GM18505 (cell line): Measurements from ENCODE around the gene CRYAA.
"Not testable (repeated sequence)": the region's sequence is repeated elsewhere in the genome, so short reads cannot be mapped to it uniquely, and the experiment has no call there.

Experiments
- ATAC-seq: cut with Tn5 transposase; IDR thresholded peaks from one replicate; pipeline ENCODE4 v1.9.1; 2021; ENCODE audit not compliant: unreplicated experiment
- POLR2A ChIP-seq: IDR thresholded peaks from 4 replicates; pipeline ENCODE4 v1.6.1; 2011; ENCODE audit warnings: borderline replicate concordance; ENCODE audit not compliant: insufficient read depth, insufficient read length; ENCODE audit errors: extremely low read depth

Gene CRYAA

DNA sequence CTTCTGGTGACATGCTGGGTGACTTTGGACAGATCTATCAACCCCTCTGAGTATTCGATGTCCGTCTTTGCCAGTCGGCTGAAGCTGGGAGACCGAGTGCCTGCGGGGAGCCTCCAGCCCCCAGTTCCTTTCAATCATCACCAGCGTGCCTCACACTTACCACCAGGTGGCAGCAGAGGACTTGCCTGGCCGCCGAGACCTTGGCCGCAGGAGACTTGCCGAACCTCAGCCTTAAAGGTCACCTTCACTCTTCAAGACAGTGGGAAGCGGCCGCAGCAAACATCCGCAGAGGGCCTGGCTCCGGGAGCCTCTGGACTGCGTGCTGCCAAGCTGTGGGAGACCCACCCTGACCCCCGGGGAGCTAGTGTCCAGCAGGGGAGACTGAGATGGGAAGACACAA is 7.8 kb downstream of the CRYAA start:
- peak; percentile 39 for ATAC-seq

DNA sequence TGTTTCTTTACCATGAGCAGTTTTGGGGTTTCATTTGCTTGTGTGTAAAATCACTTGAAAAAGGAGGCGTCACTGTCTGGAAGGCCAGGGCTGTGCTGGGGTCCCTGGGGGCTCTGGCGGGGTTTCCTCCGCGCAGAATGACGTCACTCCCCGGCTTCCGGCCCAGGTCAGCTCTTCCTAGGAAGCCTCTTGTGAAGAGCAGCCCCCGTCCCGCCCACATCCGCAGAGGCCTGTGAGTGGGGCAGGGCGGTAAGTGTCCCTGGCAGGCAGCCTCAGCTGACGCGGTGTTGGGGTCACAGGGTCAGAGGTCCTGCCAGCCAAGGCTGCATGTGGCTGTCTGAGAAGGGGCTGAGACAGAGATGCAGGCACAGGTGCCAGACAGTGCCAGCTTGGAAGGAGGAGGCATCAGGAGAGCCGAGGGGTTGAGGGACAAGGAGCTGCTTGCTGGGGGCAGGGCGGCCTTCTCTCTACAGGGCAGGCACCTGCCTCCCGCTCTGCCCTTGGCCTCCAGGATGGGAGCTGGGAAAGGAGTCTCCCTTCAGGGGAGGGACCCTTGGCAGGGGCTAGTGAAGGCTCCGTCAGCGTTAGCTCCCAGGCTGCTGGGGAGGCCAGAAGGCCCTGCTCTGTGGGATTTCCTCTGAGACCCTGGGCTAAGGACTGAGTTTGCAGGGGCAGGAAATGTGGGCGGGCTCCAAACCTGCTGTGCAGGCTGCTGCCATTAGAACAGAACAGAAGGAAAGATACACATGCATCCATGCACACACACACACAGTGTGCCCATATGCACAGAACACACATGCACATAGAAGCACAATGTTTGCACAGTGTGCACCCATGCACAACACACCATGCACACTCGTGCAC is 8.5 kb downstream of the CRYAA start:
- ATAC-seq = peak; percentile 47

DNA sequence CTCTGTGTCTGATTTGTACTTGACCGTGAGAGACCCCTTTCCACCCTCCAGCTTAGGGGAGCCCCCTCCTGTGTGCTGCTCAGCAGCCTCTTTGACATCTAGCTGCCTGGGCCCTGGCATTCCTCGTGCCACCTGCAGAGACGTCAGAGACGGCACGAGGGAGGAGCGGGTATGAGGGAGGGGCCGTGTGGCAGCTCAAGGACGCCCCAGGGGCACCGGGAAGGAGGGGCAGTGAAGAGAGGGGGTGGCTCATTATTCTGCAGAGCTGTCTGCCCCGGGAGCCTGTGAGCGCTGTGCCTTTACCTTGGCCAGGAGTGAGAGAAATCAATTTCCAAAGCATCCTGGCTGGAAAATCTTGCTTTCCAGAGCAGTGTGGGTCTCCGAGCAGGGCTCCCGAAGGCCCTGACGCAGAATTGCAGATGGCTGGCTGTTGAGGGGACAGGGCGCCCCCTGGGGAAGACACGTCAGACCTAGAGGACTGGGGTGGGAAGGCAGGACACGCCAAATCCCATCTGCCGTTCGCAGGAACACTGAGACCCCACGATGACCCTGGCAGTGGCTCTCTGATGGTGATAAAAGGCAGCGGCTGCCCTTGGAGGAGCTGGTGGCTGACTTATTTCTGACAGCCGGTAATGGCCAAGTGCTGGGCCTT is 9.5 kb downstream of the CRYAA start:
- ATAC-seq = not testable (repeated sequence)

DNA sequence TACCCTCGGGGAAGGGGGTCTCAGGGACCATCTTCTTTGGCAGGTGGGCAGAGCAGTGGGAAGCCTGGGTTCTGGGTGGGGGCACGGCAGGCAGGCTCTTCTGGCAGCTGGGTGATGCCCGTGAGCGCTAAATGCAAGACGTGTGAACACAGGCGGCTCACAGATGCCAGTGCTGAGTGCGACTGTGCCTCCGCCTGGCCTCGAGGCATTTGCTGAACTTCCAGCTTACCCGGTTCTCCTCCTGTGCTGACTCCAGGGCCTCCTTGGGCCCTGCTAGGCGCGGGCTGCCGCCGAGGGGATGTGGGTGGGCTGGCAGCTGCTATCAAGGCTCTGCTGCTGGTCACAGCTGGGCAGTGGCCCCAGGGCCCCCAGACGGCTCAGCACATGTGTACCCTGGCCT is 12.2 kb downstream of the CRYAA start:
- not testable (repeated sequence) for ATAC-seq

DNA sequence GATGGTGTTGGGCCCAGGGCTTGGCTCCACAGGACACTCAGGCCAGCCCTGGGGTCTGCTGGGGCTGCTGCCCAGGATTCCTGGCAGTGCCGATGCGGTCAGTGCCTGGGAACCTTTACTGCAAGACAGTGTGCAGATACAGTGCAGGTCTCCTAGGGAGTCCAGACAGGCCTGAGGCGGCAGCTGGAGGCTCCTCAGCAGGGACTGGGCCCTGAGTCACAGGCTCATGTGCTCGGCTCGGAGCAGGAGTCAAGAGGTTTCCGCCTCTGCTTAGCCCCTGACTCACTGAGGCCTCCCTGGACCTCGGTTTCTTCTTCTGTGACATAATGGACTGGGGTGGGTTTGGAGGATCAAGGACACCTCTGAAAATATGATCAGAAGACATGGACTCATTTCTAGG is 18.5 kb downstream of the CRYAA start:
- ATAC-seq = not testable (repeated sequence)

DNA sequence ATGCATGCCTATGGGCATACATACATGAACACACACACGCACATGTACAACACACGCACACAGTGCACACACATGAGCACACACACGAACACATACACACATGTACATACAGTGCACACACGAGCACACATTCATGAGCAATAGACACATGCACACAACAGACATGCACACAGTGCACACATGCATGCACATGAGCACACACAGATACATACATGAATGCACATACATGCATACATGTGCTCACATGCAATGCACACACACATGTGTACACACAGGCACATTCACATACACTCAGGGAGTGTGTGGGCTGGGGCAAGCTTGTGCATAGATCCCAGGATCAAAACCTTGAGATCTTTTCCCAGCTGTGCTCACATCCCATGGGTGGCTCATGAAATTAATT is 18.9 kb downstream of the CRYAA start:
- ATAC-seq = no peak
- TF ChIP-seq POLR2A = no peak

DNA sequence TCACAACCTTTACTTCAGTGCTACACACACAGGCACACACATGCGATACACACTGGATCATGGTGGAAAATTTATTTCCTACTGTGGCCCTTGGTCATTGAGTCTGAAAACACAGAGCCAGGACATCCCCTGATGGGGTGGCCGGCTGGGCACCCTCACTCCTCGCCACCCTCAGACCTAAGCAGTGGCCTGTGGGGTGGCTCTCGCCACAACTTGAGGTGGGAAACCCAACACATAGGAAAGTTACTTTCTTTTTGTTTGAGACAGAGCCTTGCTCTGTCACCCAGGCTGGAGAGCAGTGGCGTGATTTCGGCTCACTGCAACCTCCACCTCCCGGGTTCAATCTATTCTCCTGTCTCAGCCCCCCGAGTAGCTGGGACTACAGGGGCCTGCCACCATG is 19.4 kb downstream of the CRYAA start:
- TF ChIP-seq POLR2A = no peak
- no peak for ATAC-seq

DNA sequence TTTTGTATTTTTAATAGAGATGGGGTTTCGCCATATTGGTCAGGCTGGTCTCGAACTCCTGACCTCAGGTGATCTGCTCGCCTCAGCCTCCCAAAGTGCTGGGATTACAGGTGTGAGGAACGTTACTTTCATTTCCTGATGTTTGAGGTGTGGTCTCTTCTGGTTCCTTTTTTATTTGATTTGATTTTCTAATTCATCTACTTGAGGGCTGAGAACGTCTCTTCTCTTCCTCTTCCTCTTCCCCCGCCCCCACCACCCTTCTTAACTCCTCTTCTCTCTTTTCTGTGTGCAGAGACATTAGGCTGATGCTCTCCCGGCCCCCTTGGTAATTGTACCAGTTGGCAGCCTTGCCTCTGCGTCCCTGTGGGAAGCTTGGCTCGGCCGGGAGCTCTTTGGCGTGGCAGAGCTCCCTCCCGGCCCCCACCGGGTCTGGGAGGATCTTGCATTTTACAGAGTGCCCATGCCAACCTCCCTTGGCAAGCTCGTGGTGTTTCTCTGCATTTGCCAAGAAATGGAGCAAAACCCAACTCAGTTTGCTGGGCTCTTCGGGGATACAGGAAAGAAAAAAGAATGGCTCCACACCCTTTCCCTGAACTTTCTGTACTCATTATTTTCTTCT is 19.9 kb downstream of the CRYAA start:
- no peak for TF ChIP-seq POLR2A
- no peak for ATAC-seq

DNA sequence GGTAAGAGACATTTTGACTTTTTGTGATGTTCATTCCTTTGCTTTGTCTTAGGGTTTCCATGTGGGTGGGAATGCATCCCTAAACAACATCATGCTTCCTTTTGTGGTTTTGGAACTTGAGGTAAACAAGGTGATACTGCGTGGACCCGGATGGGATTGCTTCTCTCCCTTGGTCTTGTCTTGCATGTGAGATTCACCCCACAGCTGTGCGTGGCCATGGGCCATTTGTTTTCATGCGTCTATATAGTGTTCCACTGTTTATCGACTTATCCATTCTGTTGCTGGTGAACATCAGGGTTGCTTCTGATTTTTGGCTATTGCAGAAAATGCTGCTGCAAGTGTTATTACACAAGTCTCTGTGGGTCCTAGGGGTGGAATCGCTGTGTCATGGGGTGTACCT is 21.1 kb downstream of the CRYAA start:
- TF ChIP-seq POLR2A = no peak
- ATAC-seq = no peak

DNA sequence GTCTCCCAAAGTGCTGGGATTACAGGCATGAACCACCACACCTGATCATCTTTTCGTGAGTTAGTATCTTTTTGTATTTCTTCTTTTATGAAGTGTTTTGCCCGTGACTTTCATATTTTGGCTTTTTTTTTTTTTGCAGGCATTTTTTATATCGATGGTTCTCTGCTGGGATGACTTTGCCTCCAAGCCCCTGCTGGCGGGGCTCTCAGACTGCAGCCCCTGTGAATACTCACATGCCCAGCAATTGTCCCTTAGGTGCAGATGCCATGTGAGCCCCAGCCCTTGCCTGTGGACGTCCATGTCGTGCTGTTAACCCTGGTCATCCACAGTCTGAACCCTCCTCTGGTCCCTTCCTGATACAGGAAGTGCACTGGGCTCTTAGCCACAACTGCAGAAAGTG is 21.7 kb downstream of the CRYAA start:
- no peak for TF ChIP-seq POLR2A
- ATAC-seq = no peak

DNA sequence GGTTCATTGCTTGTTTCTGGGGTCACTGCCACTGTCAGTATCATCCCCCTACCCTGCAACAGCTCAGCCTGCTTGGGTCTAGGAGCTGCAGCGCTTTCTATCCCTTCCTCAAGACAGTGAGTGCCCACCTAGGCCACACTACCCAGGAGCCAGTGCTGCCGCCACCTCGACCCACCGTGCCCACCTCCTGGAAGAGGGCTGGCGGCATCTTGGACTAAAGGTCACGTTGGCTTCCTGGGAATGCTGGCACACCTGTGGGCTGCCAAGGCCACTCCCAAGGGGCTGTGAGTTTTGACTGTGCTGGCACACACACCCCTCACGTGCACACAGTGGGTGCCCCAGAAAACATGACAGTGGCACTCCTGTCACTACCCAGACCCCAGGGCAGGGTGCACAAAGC is 22.1 kb downstream of the CRYAA start:
- no peak for TF ChIP-seq POLR2A
- no peak for ATAC-seq

DNA sequence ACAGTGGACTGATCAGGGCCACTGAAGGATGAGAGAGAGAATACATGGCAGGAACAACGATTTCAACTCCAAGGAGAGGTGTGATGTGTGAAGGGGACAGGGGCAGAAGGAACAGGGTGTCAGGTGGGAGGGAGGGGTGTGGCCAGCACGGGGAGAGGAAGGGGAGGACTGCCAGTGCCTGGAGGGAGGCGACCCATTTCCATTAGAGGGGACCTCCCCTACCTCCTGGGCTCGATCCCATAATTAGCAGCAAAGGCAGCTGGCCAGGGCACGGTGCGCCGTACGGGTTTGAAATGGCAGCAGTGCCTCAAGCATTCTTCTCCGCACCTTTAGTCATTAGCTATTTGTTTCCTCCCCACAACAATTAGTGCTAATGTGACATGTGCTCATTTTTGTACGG is 22.7 kb downstream of the CRYAA start:
- no peak for TF ChIP-seq POLR2A
- ATAC-seq = no peak

DNA sequence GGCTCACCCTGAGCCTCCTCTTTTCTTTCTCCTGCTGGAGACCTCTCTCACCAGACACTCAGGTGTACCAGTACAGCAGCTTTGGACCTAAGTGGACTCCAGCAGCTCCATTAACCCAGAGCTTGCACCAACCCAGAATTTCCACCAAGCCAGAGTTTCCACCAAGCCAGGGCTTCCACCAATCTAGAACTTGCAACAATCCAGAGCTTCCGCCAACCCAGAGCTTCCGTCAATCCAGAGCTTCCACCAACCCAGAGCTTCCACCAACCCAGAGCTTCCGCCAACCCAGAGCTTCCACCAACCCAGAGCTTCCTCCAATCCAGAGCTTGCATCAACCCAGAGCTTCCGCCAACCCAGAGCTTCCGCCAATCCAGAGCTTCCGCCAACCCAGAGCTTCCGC is 23.2 kb downstream of the CRYAA start:
- TF ChIP-seq POLR2A = no peak
- no peak for ATAC-seq

DNA sequence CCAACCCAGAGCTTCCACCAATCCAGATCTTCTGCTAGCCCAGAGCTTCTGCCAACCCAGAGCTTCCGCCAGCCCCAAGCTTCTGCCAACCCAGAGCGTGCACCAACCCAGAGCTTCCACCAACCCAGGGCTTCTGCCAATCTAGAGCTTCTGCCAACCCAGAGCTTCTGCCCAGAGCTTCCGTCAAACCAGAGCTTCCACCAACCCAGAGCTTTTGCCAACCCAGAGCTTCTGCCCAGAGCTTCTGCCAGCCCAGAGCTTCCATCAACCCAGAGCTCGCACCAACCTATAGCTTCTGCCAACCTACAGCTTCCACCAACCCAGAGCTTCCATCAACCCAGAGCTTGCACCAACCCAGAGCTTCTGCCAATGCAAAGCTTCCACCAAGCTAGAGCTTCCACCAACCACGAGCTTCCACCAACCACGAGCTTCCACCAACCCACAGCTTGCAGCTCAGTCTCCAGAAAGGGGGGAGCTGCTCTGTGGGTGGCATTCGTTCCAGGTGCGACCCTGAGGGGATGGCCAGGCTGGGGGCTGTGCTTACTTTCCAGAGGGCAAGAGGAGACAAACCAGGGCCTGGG is 23.8 kb downstream of the CRYAA start:
- no peak for TF ChIP-seq POLR2A
- no peak for ATAC-seq

DNA sequence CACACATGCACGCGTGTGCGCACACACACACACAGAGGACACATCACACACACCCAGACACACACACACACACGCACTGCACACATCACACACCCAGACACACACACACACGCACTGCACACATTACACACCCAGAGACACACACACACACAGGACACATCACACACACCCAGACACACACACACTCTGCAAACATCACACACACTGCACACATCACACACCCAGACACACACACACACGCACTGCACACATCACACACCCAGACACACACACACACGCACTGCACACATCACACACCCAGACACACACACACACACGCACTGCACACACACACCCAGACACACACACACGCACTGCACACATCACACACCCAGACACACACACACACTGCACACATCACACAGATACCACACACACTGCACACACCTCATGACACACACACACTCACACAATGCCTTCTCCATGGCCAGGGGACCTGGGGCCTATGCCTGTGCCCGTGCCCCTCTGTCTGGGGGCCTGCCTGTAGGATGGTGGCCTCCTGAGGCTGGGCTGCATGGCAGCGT is 24.4 kb downstream of the CRYAA start:
- no peak for ATAC-seq

More for the DNA sequence above, 24.4 kb downstream of the CRYAA start:
- TF ChIP-seq POLR2A = no peak
